WERI-Rb-1 (cell line): ENCODE results near the gene ME3.

Source experiments
- DNase-seq: peaks from one replicate; pipeline ENCODE4 v3.0.0-alpha.2; 2020
- H3K27ac ChIP-seq: fragments of 250-450 bp; sonication (Bioruptor Pico); 2 replicates; pipeline ENCODE4 v1.5.1; 2020; ENCODE audit warnings: mild to moderate bottlenecking, moderate library complexity
- H3K27me3 ChIP-seq: fragments of 250-450 bp; sonication (Bioruptor Pico); 2 replicates; pipeline ENCODE4 v1.5.1; 2021; ENCODE audit warnings: mild to moderate bottlenecking, low read depth, moderate library complexity; ENCODE audit not compliant: insufficient read depth, severe bottlenecking
- H3K36me3 ChIP-seq: fragments of 250-450 bp; sonication (Bioruptor Pico); 2 replicates; pipeline ENCODE4 v1.5.1; 2020; ENCODE audit warnings: mild to moderate bottlenecking, moderate library complexity
- H3K4me3 ChIP-seq: 2 replicates; pipeline ENCODE4 v1.5.1; 2011; ENCODE audit warnings: low read depth, mild to moderate bottlenecking, control low read depth, low read length
- H3K9me3 ChIP-seq: fragments of 250-450 bp; sonication (Bioruptor Pico); 2 replicates; pipeline ENCODE4 v1.5.1; 2021; ENCODE audit warnings: mild to moderate bottlenecking, moderate library complexity; ENCODE audit not compliant: severe bottlenecking
- TF ChIP-seq, protein P1 (sequence below): IDR thresholded peaks from 2 replicates; pipeline ENCODE4 v1.5.1; 2011; ENCODE audit warnings: low read depth, mild to moderate bottlenecking, control low read depth, inconsistent platforms, low read length

The ME3 gene

DNA sequence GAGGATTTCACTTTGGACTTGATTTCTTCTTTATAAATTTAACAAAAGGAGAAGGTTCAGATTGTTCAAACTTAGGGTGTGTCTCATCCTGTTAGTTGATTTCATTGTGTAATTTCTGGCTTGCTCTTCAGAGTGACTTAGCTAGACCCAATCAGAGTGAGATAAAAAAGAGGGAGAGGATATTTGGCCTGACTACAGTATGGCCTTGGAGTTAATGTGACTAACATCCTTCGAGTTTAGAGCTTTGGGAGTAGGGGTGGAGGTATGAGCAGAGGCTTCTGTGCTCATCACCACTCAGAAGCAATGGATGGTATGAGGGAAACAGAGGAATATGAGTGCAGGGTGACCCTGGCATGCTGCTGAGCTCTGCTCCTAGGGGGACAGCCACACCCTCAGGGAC is 114.2 kb downstream of the ME3 start:
- Histone ChIP-seq H3K36me3 (peaks cover 42% of the 10 kb centered on the region), H3K4me3 (no peak overlapping the region), H3K27ac (no peak overlapping the region), H3K27me3 (no peaks in the 10 kb centered on the region), H3K9me3 (no peaks in the 10 kb centered on the region)
- DNase-seq, result no peak
- TF ChIP-seq, protein P1, sequence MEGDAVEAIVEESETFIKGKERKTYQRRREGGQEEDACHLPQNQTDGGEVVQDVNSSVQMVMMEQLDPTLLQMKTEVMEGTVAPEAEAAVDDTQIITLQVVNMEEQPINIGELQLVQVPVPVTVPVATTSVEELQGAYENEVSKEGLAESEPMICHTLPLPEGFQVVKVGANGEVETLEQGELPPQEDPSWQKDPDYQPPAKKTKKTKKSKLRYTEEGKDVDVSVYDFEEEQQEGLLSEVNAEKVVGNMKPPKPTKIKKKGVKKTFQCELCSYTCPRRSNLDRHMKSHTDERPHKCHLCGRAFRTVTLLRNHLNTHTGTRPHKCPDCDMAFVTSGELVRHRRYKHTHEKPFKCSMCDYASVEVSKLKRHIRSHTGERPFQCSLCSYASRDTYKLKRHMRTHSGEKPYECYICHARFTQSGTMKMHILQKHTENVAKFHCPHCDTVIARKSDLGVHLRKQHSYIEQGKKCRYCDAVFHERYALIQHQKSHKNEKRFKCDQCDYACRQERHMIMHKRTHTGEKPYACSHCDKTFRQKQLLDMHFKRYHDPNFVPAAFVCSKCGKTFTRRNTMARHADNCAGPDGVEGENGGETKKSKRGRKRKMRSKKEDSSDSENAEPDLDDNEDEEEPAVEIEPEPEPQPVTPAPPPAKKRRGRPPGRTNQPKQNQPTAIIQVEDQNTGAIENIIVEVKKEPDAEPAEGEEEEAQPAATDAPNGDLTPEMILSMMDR, result no peak

DNA sequence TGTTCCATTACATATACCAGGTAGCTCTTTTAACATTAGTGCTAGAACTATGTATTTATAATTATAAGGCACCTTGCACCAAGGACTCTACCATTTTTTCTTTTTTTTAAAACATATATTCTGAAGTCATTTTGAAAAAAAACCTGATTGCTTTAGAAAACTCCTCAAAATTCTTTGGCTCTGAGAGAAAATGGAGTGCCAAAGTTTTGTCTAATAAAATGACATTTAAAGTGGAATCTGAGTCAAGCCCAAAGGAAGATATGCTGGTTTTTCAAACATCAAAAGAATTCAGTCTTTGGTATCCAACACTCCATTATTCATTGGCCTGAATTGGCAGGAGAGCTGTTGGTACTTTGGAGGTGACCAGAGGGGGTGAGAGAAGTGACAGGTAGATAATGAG is 116.5 kb downstream of the ME3 start:
- Histone ChIP-seq H3K27ac (no peak overlapping the region), H3K4me3 (no peak overlapping the region), H3K27me3 (no peaks in the 10 kb centered on the region), H3K36me3 (peaks cover 56% of the 10 kb centered on the region), H3K9me3 (no peaks in the 10 kb centered on the region)
- no peak for DNase-seq
- TF ChIP-seq, protein P1, result no peak

DNA sequence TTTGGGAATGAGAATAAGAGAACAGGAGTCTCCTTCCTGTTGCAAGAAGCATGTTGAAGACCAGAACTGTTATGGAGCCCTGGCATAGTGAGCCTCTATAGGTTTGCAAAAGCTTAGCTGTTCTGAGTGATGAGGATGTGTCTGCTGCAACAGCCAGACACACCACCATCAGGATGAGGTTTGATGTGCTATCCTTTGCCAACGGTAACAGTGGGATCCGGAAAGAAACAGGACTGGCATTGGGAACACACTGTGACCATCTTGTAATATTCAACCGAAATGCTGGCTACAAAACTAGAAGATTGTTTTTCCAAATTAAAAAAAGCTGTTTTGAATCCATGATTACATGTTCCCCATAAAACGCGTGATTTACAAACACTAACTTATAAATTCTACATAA is 117.0 kb downstream of the ME3 start:
- Histone ChIP-seq H3K4me3 (no peak overlapping the region), H3K9me3 (no peaks in the 10 kb centered on the region), H3K27ac (no peak overlapping the region), H3K27me3 (no peaks in the 10 kb centered on the region), H3K36me3 (peaks cover 61% of the 10 kb centered on the region)
- DNase-seq, result no peak
- TF ChIP-seq, protein P1, result no peak

DNA sequence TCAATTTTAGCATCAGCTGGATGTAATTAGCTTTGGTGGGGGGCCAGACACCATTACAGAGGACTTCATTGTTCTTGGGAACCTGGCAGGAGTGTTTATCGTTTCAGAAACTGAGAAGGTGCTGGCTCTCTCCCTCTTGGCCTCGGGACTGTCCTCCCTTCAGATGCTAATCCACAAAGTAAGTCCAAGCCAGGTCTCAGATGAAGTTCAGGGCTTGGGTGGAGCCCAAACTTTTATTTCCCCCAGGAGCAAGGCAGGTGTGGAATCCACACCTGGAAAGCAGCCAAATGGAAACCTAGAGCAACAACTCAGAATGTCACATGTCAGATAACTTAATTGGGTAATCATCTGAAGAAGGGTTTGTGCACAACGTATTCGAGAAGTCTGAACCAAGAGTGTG is 119.2 kb downstream of the ME3 start:
- TF ChIP-seq, protein P1, result no peak
- Histone ChIP-seq H3K27ac (no peak overlapping the region), H3K27me3 (no peaks in the 10 kb centered on the region), H3K9me3 (no peaks in the 10 kb centered on the region), H3K4me3 (no peak overlapping the region), H3K36me3 (peaks cover 63% of the 10 kb centered on the region)
- DNase-seq, result no peak

DNA sequence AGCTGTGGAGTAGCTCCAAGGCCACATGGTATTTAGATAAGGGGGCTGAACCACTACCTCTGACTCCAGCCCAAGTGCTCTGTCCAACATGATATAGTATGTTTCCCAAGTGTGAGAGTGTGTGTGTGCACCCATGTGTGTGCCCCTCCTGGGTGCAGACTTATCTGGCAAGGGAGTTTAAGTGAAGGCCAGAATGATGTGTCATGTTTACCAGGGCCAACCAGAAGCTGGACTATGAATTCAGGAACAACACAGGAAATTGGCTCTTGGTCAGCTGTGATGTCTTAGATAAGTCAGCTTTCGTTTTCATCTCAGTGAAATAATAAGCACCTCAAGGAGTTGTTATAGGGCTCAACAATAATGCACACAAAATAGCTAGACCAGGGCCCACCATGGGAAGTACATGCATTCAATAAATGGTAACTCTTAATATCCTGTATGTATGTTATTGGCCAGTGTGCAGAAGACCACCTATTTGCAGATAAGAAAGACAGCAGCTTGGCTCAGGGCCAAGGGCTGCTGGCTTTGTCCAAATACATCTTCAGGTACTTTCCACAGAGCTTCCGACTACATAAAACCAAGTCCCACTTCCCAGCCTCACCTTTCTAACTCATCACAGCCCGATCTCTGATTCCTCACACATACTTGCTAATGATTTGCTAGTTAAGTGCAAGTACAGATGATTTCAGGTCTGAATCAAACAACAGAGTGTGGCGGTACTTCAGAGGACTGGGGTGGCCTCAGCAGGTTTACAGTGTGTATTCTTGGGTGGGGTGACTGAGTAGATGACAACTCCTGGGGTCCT is 120.9 kb downstream of the ME3 start:
- Histone ChIP-seq H3K4me3 (no peak overlapping the region), H3K27ac (no peak overlapping the region), H3K36me3 (peaks cover 61% of the 10 kb centered on the region), H3K27me3 (no peaks in the 10 kb centered on the region), H3K9me3 (no peaks in the 10 kb centered on the region)
- TF ChIP-seq, protein P1, result no peak
- DNase-seq, result no peak

DNA sequence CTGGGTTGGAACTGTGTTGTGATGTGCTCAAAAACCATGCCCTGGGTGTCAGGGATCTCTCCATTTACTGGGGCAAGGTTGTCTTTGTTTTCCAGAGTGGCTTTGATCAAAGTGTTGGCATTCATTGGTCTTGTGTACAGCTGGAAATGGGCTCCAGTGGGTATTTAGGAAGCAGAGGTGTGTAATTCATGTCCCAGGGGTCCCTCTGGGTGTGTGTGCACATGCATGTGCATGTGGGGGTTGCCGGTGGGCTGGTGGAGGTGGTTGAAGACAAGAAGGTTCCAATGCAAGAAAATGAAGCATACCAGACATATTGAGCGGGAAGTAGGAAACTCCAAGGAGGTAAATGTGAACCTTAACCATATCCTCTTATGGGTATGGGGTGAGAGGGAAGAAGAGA is 121.7 kb downstream of the ME3 start:
- Histone ChIP-seq H3K36me3 (peaks cover 53% of the 10 kb centered on the region), H3K4me3 (no peak overlapping the region), H3K27me3 (no peaks in the 10 kb centered on the region), H3K9me3 (no peaks in the 10 kb centered on the region), H3K27ac (no peak overlapping the region)
- DNase-seq, result no peak
- TF ChIP-seq, protein P1, result no peak
